A673 (cell line): ENCODE results near the gene DLL1. TPM values are rescaled to one million over a fixed set of nuclear protein-coding genes. Genes with fewer than 3 reads are reported as not detected.

ENCODE experiments used
- BruUV-seq: library from RNA; stranded (reverse); fragments of 400-500 nt; replicated peaks from 2 replicates; lab custom pipeline; 2021; lab: Mats Ljungman, UMichigan
- CTCF ChIA-PET: fragments of 300-600 bp; sonication (Branson Sonifier 250); formaldehyde crosslinking; loops from one replicate; lab custom pipeline; 2022; ENCODE audit warnings: antibody characterized with exemption; lab: Charles Lee
- POLR2A ChIA-PET: fragments of 300-600 bp; sonication (Branson Sonifier 250); formaldehyde crosslinking; loops from one replicate; lab custom pipeline; 2022; ENCODE audit warnings: antibody characterized with exemption; ENCODE audit not compliant: low non-redundant PET; lab: Charles Lee
- DNase-seq: peaks from one replicate; pipeline ENCODE4 v3.0.0-alpha.2; 2015; ENCODE audit warnings: low spot score
- H3K27ac ChIP-seq: fragments of 200-600 bp; sonication (generic); 2 replicates; pipeline ENCODE4 v1.5.1; 2016; ENCODE audit warnings: mixed run types, low read depth, mild to moderate bottlenecking, mixed read lengths, antibody characterized with exemption, low read length; ENCODE audit not compliant: poor library complexity, severe bottlenecking
- H3K27me3 ChIP-seq: fragments of 200-600 bp; sonication (generic); replicated peaks from 2 replicates; pipeline ENCODE4 v1.6.1; 2017; ENCODE audit warnings: mixed run types, low read depth, mild to moderate bottlenecking, mixed read lengths, antibody characterized with exemption, low read length; ENCODE audit not compliant: insufficient read depth, poor library complexity
- H3K36me3 ChIP-seq: fragments of 200-600 bp; sonication (generic); 2 replicates; pipeline ENCODE4 v1.6.1; 2016; ENCODE audit warnings: mixed run types, mild to moderate bottlenecking, mixed read lengths, antibody characterized with exemption, low read length; ENCODE audit not compliant: insufficient read depth, poor library complexity, severe bottlenecking
- H3K4me1 ChIP-seq: fragments of 200-600 bp; sonication (generic); 2 replicates; pipeline ENCODE4 v1.6.1; 2017; ENCODE audit warnings: mixed run types, mild to moderate bottlenecking, mixed read lengths, antibody characterized with exemption, low read length; ENCODE audit not compliant: insufficient read depth, poor library complexity, severe bottlenecking
- H3K4me3 ChIP-seq: fragments of 200-600 bp; sonication (generic); 2 replicates; pipeline ENCODE4 v1.5.1; 2016; ENCODE audit warnings: low read depth, mixed run types, mild to moderate bottlenecking, mixed read lengths, low read length; ENCODE audit not compliant: poor library complexity, severe bottlenecking
- H3K9me3 ChIP-seq: fragments of 200-600 bp; sonication (generic); 2 replicates; pipeline ENCODE4 v1.6.1; 2016; ENCODE audit warnings: mixed run types, low read depth, mild to moderate bottlenecking, mixed read lengths, antibody characterized with exemption, low read length; ENCODE audit not compliant: poor library complexity, severe bottlenecking
- CTCF ChIP-seq: fragments of 300-800, 200-600 bp; sonication (generic); conservative IDR thresholded peaks from 2 replicates; pipeline ENCODE4 v1.5.1; 2017; ENCODE audit warnings: low read depth, mild to moderate bottlenecking, antibody characterized with exemption, low read length, moderate library complexity, mixed read lengths
- EZH2 ChIP-seq: fragments of 200-600 bp; sonication (generic); IDR thresholded peaks from 2 replicates; pipeline ENCODE4 v1.6.1; 2017; ENCODE audit warnings: borderline replicate concordance, low read depth, mild to moderate bottlenecking, mixed read lengths, antibody characterized with exemption, low read length; ENCODE audit not compliant: poor library complexity, severe bottlenecking
- intact Hi-C: fragments of 100-400 bp; cut with micrococcal nuclease; formaldehyde crosslinking; loops from one replicate; pipeline ENCODE4 v1.10.0; 2022; ENCODE audit not compliant: unreplicated experiment
- total RNA-seq: library from RNA; stranded (reverse); gene quantifications from 2 replicates; pipeline ENCODE4 v1.2.3, GENCODE V29; 2021

The DLL1 gene
- total RNA-seq, 1 experiment from 2014 or later, result 1.2 TPM

- ChIA-PET CTCF (no interaction called here), POLR2A (no interaction called here)
- intact Hi-C loops, result loop anchor here (10.0 kb wide), 2 partner anchors 216 to 354 kb away; no protein-coding TSS in a partner anchor
- Histone ChIP-seq H3K4me1 (peaks cover 7% of the 10 kb centered on the region), H3K9me3 (no peaks in the 10 kb centered on the region), H3K27me3 (peaks cover 55% of the 10 kb centered on the region), H3K27ac (no peak overlapping the region), H3K36me3 (no peaks in the 10 kb centered on the region), H3K4me3 (no peak overlapping the region)
- TF ChIP-seq CTCF, result no peak
- no peak for TF ChIP-seq EZH2
- no peak for DNase-seq
- BruUV-seq, result no TSS peak
Observed at GRCh38 chr6:170298688-170299087, 7.8 kb upstream of the DLL1 start.

- POLR2A ChIA-PET, result no interaction called here
- H3K9me3 ChIP-seq, result no peaks in the 10 kb centered on the region
- TF ChIP-seq EZH2 (no peak), CTCF (no peak)
- peaks cover 64% of the 10 kb centered on the region for H3K27me3 ChIP-seq
- CTCF ChIA-PET, result no interaction called here
- peaks cover 15% of the 10 kb centered on the region for H3K4me1 ChIP-seq
- no peak overlapping the region for H3K27ac ChIP-seq
- H3K36me3 ChIP-seq, result no peaks in the 10 kb centered on the region
- no peak overlapping the region for H3K4me3 ChIP-seq
- BruUV-seq, result no TSS peak
- DNase-seq, result no peak
- intact Hi-C loops, result loop anchor here (10.0 kb wide), 2 partner anchors 217 to 353 kb away; no protein-coding TSS in a partner anchor
Observed at GRCh38 chr6:170297576-170298330, 6.9 kb upstream of the DLL1 start.

- ChIA-PET POLR2A (no interaction called here), CTCF (no interaction called here)
- BruUV-seq, result no TSS peak
- Histone ChIP-seq H3K9me3 (no peaks in the 10 kb centered on the region), H3K4me3 (peak overlapping the region; percentile 44), H3K36me3 (no peaks in the 10 kb centered on the region), H3K27ac (no peak overlapping the region), H3K27me3 (peaks cover 72% of the 10 kb centered on the region), H3K4me1 (peaks cover 19% of the 10 kb centered on the region)
- TF ChIP-seq CTCF, result no peak
- TF ChIP-seq EZH2, result peak; percentile 89
- DNase-seq, result no peak
- intact Hi-C loops, result loop anchor here (10.0 kb wide), 2 partner anchors 218 to 352 kb away; no protein-coding TSS in a partner anchor
Observed at GRCh38 chr6:170296746-170297575, 6.1 kb upstream of the DLL1 start.
